Activated CD4-positive, CD25-positive, alpha-beta regulatory T cell treated with anti-CD3 and anti-CD28 coated beads, Interleukin-2, amount 50 U/mL, for 72 hours (primary cell): ENCODE measurements around the gene KBTBD6.
"Not testable (repeated sequence)": the region's sequence is repeated elsewhere in the genome, so short reads cannot be mapped to it uniquely, and the experiment has no call there.

Source experiments
- DNase-seq: peaks from one replicate; pipeline ENCODE4 v3.0.0; 2021

The KBTBD6 gene

DNA sequence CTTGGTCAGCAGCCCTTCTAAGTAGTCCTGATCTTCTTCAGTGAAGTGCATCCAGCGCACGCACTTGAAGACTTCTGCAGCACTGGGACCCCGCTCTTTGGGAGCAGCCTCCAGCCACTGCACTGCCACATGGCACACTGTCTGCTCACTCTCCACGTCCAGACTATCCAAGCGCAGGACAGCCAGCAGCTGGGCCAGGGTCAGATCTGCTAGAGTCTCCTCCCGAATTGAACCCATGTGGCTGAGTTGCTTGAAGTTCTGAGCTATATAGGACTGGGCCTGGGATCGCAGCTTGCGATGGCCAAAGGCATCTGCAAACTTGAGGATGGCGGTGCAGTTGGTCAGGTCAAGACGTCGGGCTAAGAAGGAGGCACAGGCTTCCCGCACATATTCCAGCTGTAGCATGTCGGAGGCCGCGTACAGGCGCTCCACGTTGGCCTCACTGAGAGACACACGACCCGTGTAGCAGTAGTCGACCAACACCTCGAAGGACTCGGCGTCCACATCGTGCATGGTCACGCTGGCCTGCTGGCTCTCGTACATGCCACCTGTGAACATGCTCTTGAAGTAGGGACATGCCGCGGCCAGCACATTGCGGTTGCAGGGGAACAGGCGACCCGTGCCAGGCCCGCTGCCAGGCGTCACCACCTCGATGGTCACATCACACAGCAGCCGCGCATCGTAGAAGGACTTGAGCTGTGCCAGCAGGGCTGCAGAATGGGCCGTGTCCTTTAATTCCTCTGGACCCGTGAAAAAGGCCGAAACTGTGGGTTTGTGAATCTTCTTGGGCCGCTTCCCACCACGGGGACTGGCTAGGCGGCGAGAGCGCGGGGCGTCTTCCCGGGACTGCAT is 716 bp downstream of the KBTBD6 start:
- DNase-seq = not testable (repeated sequence)

DNA sequence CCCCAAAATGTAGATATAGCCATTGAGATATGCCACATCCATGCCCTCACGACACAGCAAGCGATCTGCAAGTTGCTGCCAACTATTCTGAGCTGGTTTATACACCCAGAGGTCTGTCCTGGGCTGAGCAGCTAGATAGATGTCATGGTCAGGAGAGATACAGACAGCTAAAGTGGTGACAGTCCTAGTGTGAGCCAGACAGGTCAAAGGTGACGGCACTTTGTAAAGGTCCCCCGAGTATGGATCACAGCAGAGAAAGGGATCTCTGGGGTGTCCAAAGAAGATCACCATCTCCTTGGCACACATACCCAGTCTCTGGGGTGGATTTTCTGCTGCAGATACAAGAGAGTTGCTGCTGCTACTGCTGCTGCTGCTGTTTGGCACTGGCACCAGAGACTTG is 1.4 kb downstream of the KBTBD6 start:
- DNase-seq = not testable (repeated sequence)

DNA sequence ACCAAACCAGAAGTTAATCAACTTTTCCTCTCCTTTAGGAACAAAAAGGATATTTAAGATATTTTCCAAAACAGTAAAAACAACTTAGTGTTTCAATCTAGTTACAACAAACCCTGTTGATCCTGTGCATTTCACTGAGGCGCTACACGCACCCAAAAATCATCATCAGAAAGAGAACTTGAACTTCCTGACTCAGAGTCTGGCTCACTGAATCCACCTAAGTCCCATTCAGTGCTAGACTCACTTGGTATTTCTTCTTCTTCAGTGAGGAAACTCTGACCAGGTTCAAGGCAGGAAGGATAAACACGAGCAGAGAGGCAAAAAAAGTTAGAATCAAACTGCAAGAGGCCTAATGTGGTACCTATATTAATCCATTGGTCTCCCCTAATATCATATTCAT is 2.2 kb downstream of the KBTBD6 start:
- DNase-seq = no peak

DNA sequence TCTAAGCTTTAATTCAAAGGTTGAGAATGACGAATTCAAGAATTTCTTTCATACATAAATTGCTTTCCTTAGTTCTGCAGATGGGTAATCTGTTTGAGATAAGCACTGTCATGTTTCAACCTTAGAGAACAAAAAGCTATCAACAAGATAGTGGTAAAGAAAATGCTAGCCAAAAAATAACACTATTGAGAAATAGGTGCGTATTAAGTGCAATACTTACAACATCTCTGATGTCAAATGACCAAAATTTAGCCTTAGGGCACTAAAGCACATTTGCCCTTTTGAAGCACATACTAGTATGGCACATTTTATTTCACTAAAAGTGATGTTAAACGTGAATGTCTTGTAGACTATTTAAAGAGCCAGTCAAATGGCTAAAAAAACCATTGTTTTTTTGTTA is 4.9 kb downstream of the KBTBD6 start:
- DNase-seq = no peak

DNA sequence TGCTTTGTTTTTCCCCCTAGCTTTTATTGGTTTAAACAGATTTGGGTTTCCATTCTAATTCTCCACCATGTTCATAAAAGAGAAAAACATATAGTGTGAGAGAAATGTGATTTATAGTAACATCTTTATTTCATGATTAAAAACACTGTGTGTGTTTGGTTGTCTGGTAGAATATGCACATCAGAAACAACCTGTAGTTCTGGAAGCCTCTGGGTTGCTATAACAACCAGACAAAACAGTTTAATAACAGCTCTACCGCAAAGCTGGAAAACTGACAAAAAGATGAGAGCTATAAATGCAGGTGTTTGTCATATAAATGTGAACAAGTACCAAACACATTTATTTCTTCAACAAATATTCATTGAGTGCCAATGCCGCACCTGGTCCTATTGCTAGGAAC is 9.8 kb downstream of the KBTBD6 start:
- no peak for DNase-seq

DNA sequence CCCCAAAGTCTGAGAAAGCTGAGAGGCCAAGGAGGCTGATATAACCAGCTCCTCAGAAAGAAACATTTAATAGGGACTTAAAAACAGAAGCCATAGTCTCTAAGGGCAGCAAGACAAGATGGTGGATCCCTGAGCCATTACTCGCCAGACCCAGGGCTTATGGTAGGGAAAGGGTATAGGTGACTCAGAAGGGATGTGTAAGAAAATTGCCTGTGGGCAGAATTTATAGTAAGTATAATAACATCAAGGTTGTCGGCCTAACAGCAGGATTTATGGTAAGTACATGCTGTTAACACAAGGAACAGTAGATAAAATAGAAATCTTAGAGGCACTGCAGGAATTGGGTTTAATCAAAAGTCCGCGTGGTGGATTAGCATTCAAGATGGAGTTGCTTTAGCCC is 14.7 kb downstream of the KBTBD6 start:
- DNase-seq = no peak

DNA sequence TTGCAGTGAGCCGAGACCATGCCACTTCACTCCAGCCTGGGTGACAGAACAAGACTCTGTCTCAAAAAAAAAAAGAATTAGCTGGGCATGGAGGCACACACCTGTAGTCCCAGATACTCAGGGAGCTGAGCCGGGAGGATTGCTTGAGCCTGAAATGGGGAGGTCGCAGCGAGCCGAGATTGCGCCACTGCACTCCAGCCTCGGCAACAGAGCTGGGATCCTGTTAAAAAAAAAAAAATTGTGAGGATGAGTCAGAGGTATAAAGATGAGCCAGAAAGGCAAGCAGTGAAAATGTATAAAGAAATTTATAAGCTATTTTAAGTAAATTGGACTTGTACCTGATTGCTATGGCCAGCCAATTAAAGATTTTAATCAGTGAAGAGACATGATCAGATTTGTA is 21.1 kb downstream of the KBTBD6 start:
- no peak for DNase-seq

DNA sequence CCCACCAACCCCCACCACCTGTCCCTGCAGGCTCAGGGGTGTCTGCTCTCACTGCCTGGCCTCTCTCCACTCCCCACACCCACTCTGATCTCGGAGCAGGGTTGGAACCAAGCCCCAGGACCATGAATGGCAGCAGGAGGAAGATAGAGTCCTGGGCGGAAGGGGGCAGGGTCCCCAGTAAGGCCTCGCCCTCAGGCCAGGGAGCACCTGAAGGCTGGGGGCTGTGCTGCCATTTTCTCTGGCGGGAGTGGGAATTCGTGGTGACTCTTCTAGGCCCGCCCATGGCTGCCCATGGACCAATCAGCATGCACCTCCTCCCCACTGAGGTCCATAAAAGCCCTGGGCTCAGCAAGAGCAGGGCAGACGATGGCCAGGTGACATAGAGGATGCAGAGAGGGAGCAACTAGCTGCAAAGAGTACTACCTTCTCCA is 25.0 kb downstream of the KBTBD6 start:
- DNase-seq = no peak

DNA sequence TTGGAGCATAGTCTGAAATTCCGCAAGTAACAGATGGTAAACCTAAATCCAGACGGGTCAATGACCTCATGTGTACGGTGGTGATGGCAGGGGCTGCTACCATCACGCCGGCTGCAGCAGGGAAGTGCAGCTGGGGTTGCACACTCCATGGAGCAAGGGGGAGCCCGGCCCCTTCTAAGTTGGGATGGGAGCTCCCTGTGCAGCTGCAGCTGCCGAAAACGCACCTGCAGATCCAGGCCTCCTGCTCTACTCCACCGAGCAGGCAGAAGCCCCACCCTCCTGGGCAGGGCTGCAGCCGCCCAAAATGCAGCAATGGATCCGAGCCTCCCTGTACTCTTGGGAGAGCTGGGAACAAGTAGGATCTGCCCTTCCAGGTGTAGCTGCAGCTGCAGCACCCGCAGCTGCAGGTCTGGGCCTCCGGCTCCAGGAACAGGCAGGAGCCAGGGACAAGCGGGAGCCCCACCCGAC is 25.5 kb downstream of the KBTBD6 start:
- no peak for DNase-seq

DNA sequence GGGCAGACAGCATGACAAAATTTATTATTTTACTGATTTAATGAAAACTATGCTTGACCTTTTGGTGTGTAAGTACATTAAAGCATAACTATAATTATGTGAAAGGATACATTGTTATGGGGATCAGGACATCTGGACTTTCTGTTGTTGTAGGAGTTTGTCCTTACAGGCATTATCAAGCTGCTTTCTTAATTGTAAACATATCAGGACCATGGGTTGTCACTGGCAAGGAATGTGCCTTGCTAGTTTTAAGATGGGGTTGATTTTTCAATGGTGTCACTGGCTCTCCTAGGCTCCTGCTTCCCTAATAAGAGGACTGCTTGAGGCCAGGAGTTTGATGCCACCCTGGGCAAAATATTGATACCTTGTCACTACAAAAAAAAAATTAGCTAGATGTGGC is 32.6 kb downstream of the KBTBD6 start:
- DNase-seq = no peak

DNA sequence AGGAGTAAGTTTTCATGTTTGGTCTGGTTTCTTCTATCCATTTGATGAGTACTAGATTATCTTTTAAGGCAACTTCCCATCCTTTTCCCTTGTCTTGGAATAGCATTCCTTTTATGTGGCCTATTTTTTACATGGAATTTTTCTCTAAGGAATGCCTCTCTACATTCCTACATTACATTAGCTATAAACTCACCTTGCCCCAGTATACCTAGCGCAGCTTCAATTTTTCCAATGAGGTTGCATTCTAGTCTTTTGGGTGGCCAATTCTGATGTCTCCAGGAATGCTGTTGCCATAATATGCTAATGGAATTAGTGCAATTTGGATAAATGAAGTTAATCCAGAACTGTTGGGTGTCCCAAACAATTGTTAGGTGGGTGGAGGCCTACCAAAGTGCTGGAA is 33.8 kb downstream of the KBTBD6 start:
- DNase-seq = no peak

DNA sequence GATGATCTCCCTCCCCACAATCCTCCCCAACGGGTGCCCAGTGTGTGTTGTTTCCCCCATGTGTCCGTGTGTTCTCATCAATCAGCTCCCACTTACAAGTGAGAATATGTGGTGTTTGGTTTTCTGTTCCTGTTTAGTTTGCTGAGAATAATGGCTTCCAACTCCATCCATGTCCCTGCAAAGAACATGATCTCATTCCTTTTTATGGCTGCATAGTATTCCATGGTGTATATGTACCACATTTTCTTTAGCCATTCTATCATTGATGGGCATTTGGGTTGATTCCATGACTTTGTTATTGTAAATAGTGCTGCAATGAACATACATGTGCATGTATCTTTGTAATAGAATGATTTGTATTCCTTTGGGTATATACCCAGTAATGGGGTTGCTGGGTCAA is 36.9 kb downstream of the KBTBD6 start:
- not testable (repeated sequence) for DNase-seq

DNA sequence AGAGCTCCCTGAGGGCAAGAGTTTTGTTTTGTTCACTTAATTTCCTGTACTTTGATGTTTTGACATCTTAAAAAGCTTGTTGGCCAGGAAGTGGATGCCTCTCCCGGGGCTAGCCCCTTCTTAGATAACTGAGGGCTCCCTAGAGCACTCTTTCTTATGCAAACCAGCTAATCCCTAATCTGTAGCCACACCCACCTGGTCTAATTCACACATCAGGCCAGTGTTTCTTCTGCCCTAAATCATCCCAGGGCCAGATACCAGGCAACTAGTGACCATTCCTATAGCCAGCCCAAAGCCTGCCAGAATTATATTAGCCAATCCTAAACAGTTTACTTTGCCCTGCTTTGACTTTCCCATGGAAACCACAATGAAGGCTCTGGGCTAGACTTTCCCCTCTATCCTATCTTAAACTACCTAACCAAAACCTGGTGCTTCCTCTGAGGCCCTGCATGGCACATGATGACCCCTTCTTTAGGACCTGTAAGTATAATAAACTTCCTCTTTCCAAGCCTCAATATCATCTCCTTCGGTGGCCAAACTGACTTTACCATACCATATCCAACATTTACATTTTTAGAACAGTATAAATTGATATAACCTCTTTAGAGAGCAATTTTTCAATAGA is 46.5 kb downstream of the KBTBD6 start:
- DNase-seq = no peak

DNA sequence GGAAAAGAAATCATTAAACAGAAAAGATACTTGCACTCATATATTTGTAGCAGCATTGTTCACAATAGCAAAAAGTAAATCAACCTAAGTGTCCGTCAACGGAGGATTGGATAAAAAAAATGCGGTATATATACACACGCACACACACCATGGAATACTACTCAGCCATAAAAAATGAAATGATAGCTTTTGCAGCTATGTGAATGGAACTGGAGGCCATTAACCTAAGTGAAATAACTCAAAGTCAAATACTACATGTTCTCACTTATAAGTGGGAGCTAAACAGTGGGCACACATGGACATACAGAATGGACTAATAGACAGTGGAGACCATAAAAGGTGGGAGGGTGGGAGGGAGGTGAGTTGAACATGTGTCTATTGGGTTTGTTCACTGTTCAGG is 52.9 kb downstream of the KBTBD6 start:
- no peak for DNase-seq
